ENCODE results near the gene SPZ1.
"Not testable (repeated sequence)": the region's sequence is repeated elsewhere in the genome, so short reads cannot be mapped to it uniquely, and the experiment has no call there.

The SPZ1 gene

DNA sequence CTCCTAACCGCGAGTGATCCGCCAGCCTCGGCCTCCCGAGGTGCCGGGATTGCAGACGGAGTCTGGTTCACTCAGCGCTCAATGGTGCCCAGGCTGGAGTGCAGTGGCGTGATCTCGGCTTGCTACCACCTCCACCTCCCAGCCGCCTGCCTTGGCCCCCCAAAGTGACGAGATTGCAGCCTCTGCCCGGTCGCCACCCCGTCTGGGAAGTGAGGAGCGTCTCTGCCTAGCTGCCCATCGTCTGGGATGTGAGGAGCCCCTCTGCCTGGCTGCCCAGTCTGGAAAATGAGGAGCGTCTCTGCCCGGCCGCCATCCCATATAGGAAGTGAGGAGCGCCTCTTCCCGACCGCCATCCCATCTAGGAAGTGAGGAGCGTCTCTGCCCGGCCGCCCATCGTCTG lies 19.0 kb upstream of the SPZ1 start:
- H2AFZ ChIP-seq (ENCODE audit: low read depth, low read length); H3K4me3 ChIP-seq (ENCODE audit: low read length); H3K36me3 ChIP-seq (ENCODE audit: insufficient read depth, low read length); H3K9me3 ChIP-seq (ENCODE audit: low read length); H3K27me3 ChIP-seq (ENCODE audit: insufficient read depth, low read length); H3K4me1 ChIP-seq (ENCODE audit: insufficient read depth, low read length): not testable (repeated sequence)

DNA sequence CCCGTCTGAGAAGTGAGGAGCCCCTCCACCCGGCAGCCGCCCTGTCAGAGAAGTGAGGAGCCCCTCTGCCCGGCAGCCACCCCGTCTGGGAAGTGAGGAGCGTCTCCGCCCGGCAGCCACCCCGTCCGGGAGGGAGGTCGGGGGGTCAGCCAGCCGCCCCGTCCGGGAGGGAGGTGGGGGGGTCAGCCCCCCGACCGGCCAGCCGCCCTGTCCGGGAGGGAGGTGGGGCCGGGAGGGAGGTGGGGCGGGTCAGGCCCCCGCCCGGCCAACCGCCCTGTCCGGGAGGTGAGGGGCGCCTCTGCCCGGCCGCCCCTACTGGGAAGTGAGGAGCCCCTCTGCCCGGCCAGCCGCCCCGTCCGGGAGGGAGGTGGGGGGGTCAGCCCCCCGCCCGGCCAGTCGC lies 18.5 kb upstream of the SPZ1 start:
- H3K4me1 ChIP-seq (ENCODE audit: insufficient read depth, low read length); H3K27me3 ChIP-seq (ENCODE audit: insufficient read depth, low read length); H3K9me3 ChIP-seq (ENCODE audit: low read length); H2AFZ ChIP-seq (ENCODE audit: low read depth, low read length); H3K4me3 ChIP-seq (ENCODE audit: low read length); H3K36me3 ChIP-seq (ENCODE audit: insufficient read depth, low read length): not testable (repeated sequence)

DNA sequence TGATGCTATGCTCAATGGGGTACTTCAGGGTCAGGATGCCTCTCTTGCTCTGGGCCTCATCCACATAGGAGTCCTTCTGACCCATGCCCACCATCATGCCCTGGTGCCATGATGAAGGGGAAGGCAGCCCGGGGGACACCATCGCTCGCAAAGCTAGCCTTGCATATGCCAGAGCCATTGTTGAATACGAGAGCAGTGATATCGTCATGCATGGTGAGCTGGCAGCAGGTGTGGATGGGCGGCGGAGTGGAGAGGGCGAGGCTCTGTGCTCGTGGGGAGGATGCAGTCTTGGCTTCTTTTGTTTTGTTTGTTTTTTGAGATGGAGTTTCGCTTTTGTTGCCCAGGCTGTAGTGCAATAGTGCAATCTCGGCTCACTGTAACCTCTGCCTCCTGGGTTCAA lies 17.2 kb upstream of the SPZ1 start:
- peaks cover 6% of the 10 kb centered on the region for H3K9me3 ChIP-seq (ENCODE audit: low read length)
- no peaks in the 10 kb centered on the region for H3K4me1 ChIP-seq (ENCODE audit: insufficient read depth, low read length)
- H3K27me3 ChIP-seq (ENCODE audit: insufficient read depth, low read length): no peaks in the 10 kb centered on the region
- no peak overlapping the region for H3K4me3 ChIP-seq (ENCODE audit: low read length)
- H2AFZ ChIP-seq (ENCODE audit: low read depth, low read length): no peak overlapping the region
- no peaks in the 10 kb centered on the region for H3K36me3 ChIP-seq (ENCODE audit: insufficient read depth, low read length)

DNA sequence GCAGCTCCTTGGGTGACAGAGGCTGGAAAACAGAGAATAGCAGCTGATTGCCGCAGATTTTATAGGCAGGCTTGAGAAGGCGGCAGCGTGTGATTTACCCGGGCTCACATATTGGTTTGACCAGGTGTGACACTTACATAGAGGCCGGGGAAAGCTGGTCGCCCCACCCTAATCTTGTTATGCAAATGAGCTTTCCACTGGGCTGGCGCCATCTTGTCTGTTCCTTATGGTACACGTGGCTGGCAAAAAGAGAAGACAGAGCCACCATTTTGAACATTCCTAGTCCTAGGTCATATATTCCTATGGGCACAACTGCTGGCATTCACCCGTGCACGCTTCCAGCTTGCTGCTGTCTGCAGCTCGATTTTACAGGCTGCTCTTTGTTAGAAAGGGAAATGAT lies 11.3 kb upstream of the SPZ1 start:
- no peaks in the 10 kb centered on the region for H3K36me3 ChIP-seq (ENCODE audit: insufficient read depth, low read length)
- no peaks in the 10 kb centered on the region for H3K9me3 ChIP-seq (ENCODE audit: low read length)
- no peak overlapping the region for H2AFZ ChIP-seq (ENCODE audit: low read depth, low read length)

DNA sequence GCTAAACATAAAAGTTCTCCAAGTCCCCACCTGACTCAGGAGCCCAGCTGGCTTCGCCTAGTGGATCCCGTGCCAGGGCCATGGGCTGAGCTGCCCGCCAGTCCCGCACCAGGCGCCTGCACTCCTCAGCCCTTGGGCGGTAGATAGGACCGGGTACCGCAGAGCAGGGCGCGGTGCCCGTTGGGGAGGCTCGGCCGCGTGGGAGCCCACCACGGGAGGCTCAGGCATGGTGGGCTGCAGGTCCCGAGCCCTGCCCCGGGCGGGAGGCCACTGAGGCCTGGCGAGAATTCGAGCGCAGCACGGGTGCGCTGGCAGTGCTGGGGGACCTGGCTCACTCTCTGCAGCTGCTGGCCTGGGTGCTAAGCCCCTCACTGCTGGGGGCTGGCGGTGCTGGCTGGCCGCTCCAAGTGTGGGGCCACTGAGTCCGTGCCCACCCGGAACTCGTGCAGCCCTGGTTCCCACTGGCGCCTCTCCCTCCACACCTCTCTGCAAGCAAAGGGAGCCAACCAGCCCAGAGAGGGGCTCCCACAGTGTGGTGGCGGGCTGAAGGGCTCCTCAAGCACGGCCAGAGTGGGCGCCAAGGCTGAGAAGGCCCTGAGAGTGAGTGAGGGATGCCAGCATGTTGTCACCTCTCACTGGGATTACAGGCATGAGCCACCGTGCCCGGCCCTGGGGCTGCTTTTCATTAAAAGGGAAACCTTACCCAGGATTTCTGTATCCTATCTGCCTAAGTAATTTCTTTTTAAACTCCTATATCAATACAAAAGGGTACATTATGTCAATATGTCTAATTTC lies 9.7 kb upstream of the SPZ1 start:
- Histone ChIP-seq H3K4me1 (ENCODE audit: insufficient read depth, low read length) (no peaks in the 10 kb centered on the region), H3K9me3 (ENCODE audit: low read length) (no peaks in the 10 kb centered on the region), H2AFZ (ENCODE audit: low read depth, low read length) (no peak overlapping the region), H3K4me3 (ENCODE audit: low read length) (no peak overlapping the region), H3K36me3 (ENCODE audit: insufficient read depth, low read length) (no peaks in the 10 kb centered on the region), H3K27me3 (ENCODE audit: insufficient read depth, low read length) (no peaks in the 10 kb centered on the region)

More for the DNA sequence above, 11.3 kb upstream of the SPZ1 start:
- Histone ChIP-seq H3K27me3 (ENCODE audit: insufficient read depth, low read length) (no peaks in the 10 kb centered on the region), H3K4me1 (ENCODE audit: insufficient read depth, low read length) (no peaks in the 10 kb centered on the region), H3K4me3 (ENCODE audit: low read length) (no peak overlapping the region)

DNA sequence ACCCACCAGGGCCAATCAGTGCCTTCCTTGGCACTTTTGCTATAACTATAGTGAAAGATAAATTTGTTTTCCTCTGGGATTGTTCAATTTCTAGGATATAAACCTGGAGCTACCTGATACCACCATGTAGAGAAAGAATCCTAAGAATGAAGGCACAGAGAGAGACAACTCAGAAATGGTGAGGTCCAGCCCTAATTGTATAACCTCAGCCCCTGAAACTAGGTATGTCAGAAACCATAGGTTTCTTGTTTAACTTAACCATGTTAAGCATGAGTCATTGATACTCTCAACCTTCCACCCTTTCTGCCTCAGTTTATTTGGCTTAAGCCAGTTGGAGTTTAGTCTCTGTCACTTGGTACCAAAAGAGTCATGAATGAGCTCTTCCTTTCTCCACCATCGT lies 4.6 kb upstream of the SPZ1 start:
- H3K9me3 ChIP-seq (ENCODE audit: low read length): peaks cover 2% of the 10 kb centered on the region
- H3K27me3 ChIP-seq (ENCODE audit: insufficient read depth, low read length): no peaks in the 10 kb centered on the region
- H3K36me3 ChIP-seq (ENCODE audit: insufficient read depth, low read length): no peaks in the 10 kb centered on the region
- no peaks in the 10 kb centered on the region for H3K4me1 ChIP-seq (ENCODE audit: insufficient read depth, low read length)
- no peak overlapping the region for H3K4me3 ChIP-seq (ENCODE audit: low read length)
- no peak overlapping the region for H2AFZ ChIP-seq (ENCODE audit: low read depth, low read length)

DNA sequence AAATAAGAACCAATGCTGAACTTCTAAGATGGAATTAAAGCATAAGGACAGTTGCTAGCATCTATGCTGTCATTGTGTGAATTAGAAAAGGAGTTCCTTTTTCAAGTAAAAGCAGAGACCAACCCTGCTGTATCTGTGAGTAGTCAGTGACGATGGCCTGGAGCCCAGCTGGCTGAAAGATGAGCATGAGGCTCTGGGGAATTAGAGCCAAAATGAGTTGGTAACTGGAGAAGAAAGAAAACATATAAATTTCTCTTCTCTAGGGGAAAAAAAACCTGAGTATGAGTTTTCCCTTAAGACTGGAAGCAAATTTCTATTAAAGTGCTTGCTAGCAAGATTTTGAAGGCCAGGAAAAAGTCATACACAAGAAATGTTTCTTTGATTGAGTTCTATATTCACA lies 1.6 kb upstream of the SPZ1 start:
- Histone ChIP-seq H3K27me3 (ENCODE audit: insufficient read depth, low read length) (no peaks in the 10 kb centered on the region), H3K4me1 (ENCODE audit: insufficient read depth, low read length) (no peaks in the 10 kb centered on the region), H3K4me3 (ENCODE audit: low read length) (no peak overlapping the region), H2AFZ (ENCODE audit: low read depth, low read length) (no peak overlapping the region), H3K36me3 (ENCODE audit: insufficient read depth, low read length) (no peaks in the 10 kb centered on the region), H3K9me3 (ENCODE audit: low read length) (peaks cover 4% of the 10 kb centered on the region)

DNA sequence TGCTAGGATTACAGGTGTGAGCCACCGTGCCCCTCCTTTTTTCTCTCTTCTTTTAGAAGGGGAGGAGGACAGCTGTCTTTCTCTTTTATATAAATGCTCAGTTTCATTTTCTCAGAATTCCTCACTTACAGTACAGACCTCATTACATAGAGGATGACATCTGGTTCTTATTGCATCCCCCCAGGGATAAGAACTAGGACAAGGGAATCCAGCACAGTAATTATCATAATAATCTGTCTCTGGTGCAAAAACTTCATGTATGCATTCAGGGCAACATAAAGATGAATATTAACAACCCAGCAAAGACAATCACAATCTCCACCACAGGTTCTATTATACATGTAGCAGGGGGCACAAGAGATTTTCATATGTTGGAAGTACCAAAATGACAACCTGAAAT lies 5.1 kb downstream of the SPZ1 start:
- H3K27me3 ChIP-seq (ENCODE audit: insufficient read depth, low read length): no peaks in the 10 kb centered on the region
- no peaks in the 10 kb centered on the region for H3K36me3 ChIP-seq (ENCODE audit: insufficient read depth, low read length)
- no peak overlapping the region for H2AFZ ChIP-seq (ENCODE audit: low read depth, low read length)
- no peak overlapping the region for H3K4me3 ChIP-seq (ENCODE audit: low read length)
- peaks cover 4% of the 10 kb centered on the region for H3K9me3 ChIP-seq (ENCODE audit: low read length)
- H3K4me1 ChIP-seq (ENCODE audit: insufficient read depth, low read length): no peaks in the 10 kb centered on the region

DNA sequence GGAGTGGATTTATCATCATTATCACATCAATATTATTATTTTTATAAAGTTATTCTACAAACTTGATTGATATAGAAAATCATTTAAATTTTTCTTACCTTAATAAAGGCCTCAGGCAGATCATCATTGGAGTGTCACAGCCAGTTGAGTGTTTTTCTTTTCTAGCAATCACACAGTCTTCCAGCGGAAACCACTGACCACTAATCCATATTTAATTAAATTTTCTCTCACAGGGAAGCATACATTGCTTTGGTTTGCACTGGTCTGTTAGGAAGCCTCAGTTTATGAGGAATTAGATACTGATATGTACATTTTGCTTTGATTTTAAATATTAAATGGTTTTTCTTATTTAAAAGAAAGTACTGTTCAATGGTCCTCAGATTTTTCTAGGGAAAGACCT lies 6.7 kb downstream of the SPZ1 start:
- Histone ChIP-seq H2AFZ (ENCODE audit: low read depth, low read length) (no peak overlapping the region), H3K4me3 (ENCODE audit: low read length) (no peak overlapping the region), H3K4me1 (ENCODE audit: insufficient read depth, low read length) (no peaks in the 10 kb centered on the region), H3K9me3 (ENCODE audit: low read length) (no peaks in the 10 kb centered on the region), H3K36me3 (ENCODE audit: insufficient read depth, low read length) (no peaks in the 10 kb centered on the region), H3K27me3 (ENCODE audit: insufficient read depth, low read length) (no peaks in the 10 kb centered on the region)

DNA sequence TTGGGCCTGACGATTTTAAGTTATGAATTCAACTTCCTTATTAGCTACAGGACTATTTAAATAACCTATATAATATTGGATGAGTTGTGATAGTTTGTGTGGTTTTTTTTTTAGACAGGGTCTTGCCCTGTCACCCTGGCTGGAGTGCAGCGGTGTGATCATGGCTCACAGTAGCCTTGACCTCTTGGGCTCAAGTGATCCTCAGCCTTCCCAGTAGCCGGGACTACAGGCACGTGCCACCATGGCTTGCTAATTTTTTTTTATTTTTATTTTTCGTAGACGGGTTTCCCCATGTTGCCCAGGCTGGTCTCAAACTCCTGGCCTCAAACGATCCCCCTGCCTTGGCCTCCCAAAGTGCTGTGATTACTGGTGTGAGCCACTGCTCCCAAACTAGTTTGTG lies 17.6 kb downstream of the SPZ1 start:
- Histone ChIP-seq H3K36me3 (ENCODE audit: insufficient read depth, low read length) (no peaks in the 10 kb centered on the region), H2AFZ (ENCODE audit: low read depth, low read length) (no peak overlapping the region), H3K9me3 (ENCODE audit: low read length) (no peaks in the 10 kb centered on the region), H3K27me3 (ENCODE audit: insufficient read depth, low read length) (no peaks in the 10 kb centered on the region), H3K4me1 (ENCODE audit: insufficient read depth, low read length) (no peaks in the 10 kb centered on the region), H3K4me3 (ENCODE audit: low read length) (no peak overlapping the region)

DNA sequence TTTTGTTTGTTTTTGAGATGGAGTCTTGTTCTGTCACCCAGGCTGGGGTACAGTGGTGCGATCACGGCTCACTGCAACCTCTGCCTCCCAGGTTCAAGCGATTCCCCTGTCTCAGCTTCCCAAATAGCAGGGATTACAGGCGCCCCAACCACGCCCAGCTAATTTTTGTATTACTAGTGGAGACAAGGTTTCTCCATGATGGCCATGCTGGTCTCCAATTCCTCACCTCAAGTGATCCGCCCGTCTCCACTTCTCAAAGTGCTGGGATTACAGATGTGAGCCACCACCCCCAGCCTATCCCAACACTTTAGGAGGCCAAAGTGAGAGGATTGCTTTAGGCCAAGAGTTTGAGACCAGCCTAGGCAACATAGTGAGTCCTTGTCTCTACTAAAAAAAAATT lies 19.3 kb downstream of the SPZ1 start:
- no peaks in the 10 kb centered on the region for H3K9me3 ChIP-seq (ENCODE audit: low read length)
- no peak overlapping the region for H2AFZ ChIP-seq (ENCODE audit: low read depth, low read length)
- no peaks in the 10 kb centered on the region for H3K36me3 ChIP-seq (ENCODE audit: insufficient read depth, low read length)
- no peaks in the 10 kb centered on the region for H3K4me1 ChIP-seq (ENCODE audit: insufficient read depth, low read length)
- no peak overlapping the region for H3K4me3 ChIP-seq (ENCODE audit: low read length)
- H3K27me3 ChIP-seq (ENCODE audit: insufficient read depth, low read length): no peaks in the 10 kb centered on the region

DNA sequence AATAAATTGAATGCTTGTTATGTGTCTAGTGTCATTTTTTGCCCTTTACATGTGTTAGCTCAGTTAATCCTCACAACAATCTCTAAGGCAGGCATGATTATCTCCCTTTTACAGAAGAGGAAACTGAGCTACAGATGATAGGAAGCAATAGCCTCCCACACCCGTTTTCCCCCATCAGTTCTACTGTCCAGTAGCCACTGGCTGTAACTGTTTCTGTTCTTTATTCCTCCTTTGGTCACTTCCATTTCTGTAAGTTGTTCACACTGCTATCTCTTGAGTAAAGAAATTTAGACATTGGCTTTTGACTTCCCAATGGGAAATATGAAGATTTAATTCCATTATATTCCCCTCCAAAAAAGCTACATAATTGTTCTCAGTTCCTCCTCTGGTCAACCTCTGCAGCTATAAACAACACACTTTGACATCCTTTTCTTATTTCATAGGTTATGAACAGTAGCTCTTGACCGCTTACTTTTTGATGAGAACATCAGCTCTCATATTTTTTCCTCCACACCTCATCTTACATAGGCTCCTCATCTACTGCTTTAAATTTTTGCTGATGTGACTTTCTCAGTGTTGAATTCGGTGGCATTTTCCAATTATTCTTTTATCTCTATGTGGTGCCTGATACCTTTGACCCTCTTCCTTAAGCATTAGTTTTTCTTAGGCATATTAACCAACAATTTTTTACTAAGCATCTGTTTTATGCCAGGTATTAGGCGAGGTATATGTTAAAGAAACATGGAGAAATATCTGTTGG lies 21.4 kb downstream of the SPZ1 start:
- H3K4me3 ChIP-seq (ENCODE audit: low read length): no peak overlapping the region
- no peaks in the 10 kb centered on the region for H3K4me1 ChIP-seq (ENCODE audit: insufficient read depth, low read length)
- H3K27me3 ChIP-seq (ENCODE audit: insufficient read depth, low read length): no peaks in the 10 kb centered on the region
- H3K9me3 ChIP-seq (ENCODE audit: low read length): no peaks in the 10 kb centered on the region
- no peak overlapping the region for H2AFZ ChIP-seq (ENCODE audit: low read depth, low read length)
- no peaks in the 10 kb centered on the region for H3K36me3 ChIP-seq (ENCODE audit: insufficient read depth, low read length)

DNA sequence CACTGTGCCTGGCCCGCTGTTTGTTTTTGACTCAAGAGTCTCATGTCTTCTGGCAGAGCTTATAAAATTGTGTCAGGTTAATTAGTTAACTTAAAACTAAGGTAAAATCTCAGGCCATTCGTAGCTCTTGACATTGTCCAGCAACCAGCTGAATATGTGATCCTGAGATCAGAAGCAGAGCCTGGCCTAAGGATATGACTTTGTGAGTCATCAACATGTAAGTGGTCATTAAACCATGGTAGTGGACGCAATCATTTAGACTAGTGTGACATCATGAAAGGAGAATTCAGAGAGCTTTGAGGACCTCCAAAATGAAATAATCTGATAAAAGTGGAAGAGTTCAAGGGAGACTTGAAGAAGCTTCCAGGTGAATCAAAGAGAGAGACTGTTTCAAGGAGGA lies 23.3 kb downstream of the SPZ1 start:
- H3K27me3 ChIP-seq (ENCODE audit: insufficient read depth, low read length): no peaks in the 10 kb centered on the region
- H3K9me3 ChIP-seq (ENCODE audit: low read length): no peaks in the 10 kb centered on the region
- no peaks in the 10 kb centered on the region for H3K4me1 ChIP-seq (ENCODE audit: insufficient read depth, low read length)
- H2AFZ ChIP-seq (ENCODE audit: low read depth, low read length): no peak overlapping the region
- no peaks in the 10 kb centered on the region for H3K36me3 ChIP-seq (ENCODE audit: insufficient read depth, low read length)
- H3K4me3 ChIP-seq (ENCODE audit: low read length): no peak overlapping the region

DNA sequence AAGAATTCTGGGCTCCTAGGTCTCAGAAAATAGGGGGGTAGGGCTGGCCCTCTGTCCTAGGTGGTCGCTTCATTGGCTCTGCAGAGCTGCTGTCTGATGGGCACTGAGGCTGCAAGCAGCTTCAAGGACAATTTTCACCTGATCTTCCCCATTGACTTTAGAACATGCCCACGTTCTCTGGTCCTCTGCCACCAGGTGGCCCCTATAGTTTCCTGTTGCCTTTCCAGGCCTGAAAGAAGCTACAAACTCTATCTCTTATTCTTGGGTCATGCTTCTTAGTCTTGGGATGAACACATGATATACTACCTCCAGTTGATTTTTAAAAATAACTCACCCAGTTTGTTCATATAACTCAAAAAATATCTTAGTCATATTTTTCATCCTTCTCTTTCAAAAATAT lies 26.3 kb downstream of the SPZ1 start:
- Histone ChIP-seq H3K9me3 (ENCODE audit: low read length) (no peaks in the 10 kb centered on the region), H3K27me3 (ENCODE audit: insufficient read depth, low read length) (no peaks in the 10 kb centered on the region), H3K4me1 (ENCODE audit: insufficient read depth, low read length) (no peaks in the 10 kb centered on the region), H3K36me3 (ENCODE audit: insufficient read depth, low read length) (no peaks in the 10 kb centered on the region), H3K4me3 (ENCODE audit: low read length) (no peak overlapping the region), H2AFZ (ENCODE audit: low read depth, low read length) (no peak overlapping the region)
